OCI-LY3 (cell line): ENCODE data around the gene COMMD7.

Experiments used
- H2AFZ ChIP-seq: fragments of 200-600, 300-600 bp; shearing (Covaris generic); 2 replicates; pipeline ENCODE4 v1.6.0; 2014; ENCODE audit warnings: antibody characterized with exemption, low read depth, low read length
- H3K27ac ChIP-seq: fragments of 200-600, 300-600 bp; sonication (generic); 2 replicates; pipeline ENCODE4 v1.5.1; 2014; ENCODE audit warnings: mild to moderate bottlenecking, low read length, moderate library complexity, mixed read lengths
- H3K27me3 ChIP-seq: fragments of 200-600, 300-600 bp; sonication (generic); 2 replicates; pipeline ENCODE4 v1.6.1; 2014; ENCODE audit warnings: low read depth, low read length, mixed read lengths
- H3K36me3 ChIP-seq: fragments of 200-600, 300-600 bp; sonication (generic); replicated peaks from 2 replicates; pipeline ENCODE3; 2014; ENCODE audit warnings: low read depth, low read length, mixed read lengths
- H3K4me1 ChIP-seq: fragments of 300-600, 200-600 bp; sonication (generic); 2 replicates; pipeline ENCODE4 v1.6.1; 2014; ENCODE audit warnings: low read length, mixed read lengths
- H3K4me2 ChIP-seq: fragments of 200-600, 300-600 bp; sonication (generic); 2 replicates; pipeline ENCODE4 v1.6.1; 2014; ENCODE audit warnings: low read length, mixed read lengths
- H3K4me3 ChIP-seq: fragments of 300-600, 200-600 bp; sonication (generic); 2 replicates; pipeline ENCODE4 v1.5.1; 2014; ENCODE audit warnings: antibody characterized with exemption, mild to moderate bottlenecking, low read length, moderate library complexity
- H3K79me2 ChIP-seq: fragments of 300-600, 200-600 bp; shearing (Covaris generic); 2 replicates; pipeline ENCODE4 v1.6.1; 2014; ENCODE audit warnings: mild to moderate bottlenecking, low read length, mixed read lengths
- H3K9ac ChIP-seq: fragments of 300-600, 200-600 bp; shearing (Covaris generic); 2 replicates; pipeline ENCODE4 v1.6.0; 2014; ENCODE audit warnings: mild to moderate bottlenecking, low read length, moderate library complexity
- H3K9me3 ChIP-seq: fragments of 200-600, 300-600 bp; shearing (Covaris generic); 2 replicates; pipeline ENCODE4 v1.6.1; 2014; ENCODE audit warnings: low read length, mixed read lengths; ENCODE audit not compliant: insufficient read depth
- H4K20me1 ChIP-seq: fragments of 200-600, 300-600 bp; sonication (generic); 2 replicates; pipeline ENCODE4 v1.6.1; 2016; ENCODE audit warnings: low read length, mixed read lengths; ENCODE audit not compliant: insufficient read depth
- CTCF ChIP-seq: fragments of 200-600, 300-600 bp; sonication (generic); IDR thresholded peaks from 2 replicates; pipeline ENCODE4 v1.5.1; 2014; ENCODE audit warnings: antibody characterized with exemption, low read length, low read depth
- EZH2phosphoT487 ChIP-seq: fragments of 200-600 bp; shearing (Covaris generic); IDR thresholded peaks from 2 replicates; pipeline ENCODE4 v1.6.1; 2018; ENCODE audit warnings: antibody characterized with exemption, mixed run types, low read depth

The COMMD7 gene

GRCh38 chr20:32761417-32761830, 18.2 kb upstream of the COMMD7 start:
- peak overlapping the region; percentile 75 for H3K9ac ChIP-seq
- H3K4me1 ChIP-seq: peaks cover 11% of the 10 kb centered on the region
- H3K27me3 ChIP-seq: no peaks in the 10 kb centered on the region
- no peaks in the 10 kb centered on the region for H3K36me3 ChIP-seq
- no peaks in the 10 kb centered on the region for H3K9me3 ChIP-seq
- H3K79me2 ChIP-seq: no peaks in the 10 kb centered on the region
- H4K20me1 ChIP-seq: no peaks in the 10 kb centered on the region
- H3K27ac ChIP-seq: peak overlapping the region; percentile 24; the same call in 1 of the 2 replicates
- peak overlapping the region; percentile 62; the same call in 1 of the 2 replicates for H2AFZ ChIP-seq
- TF ChIP-seq CTCF: no peak
- TF ChIP-seq EZH2phosphoT487: no peak
- peak overlapping the region; percentile 91 for H3K4me3 ChIP-seq
- peak overlapping the region; percentile 79 for H3K4me2 ChIP-seq

- no peak overlapping the region for H2AFZ ChIP-seq
- no peak overlapping the region for H3K9ac ChIP-seq
- peaks cover 1% of the 10 kb centered on the region for H3K4me1 ChIP-seq
- no peaks in the 10 kb centered on the region for H3K36me3 ChIP-seq
- no peaks in the 10 kb centered on the region for H3K79me2 ChIP-seq
- TF ChIP-seq CTCF (no peak), EZH2phosphoT487 (no peak)
- no peak overlapping the region for H3K4me2 ChIP-seq
- no peak overlapping the region for H3K4me3 ChIP-seq
- H3K9me3 ChIP-seq: no peaks in the 10 kb centered on the region
- no peak overlapping the region for H3K27ac ChIP-seq
- H3K27me3 ChIP-seq: no peaks in the 10 kb centered on the region
- no peaks in the 10 kb centered on the region for H4K20me1 ChIP-seq
These were observed 12.9 kb upstream of the COMMD7 start for GRCh38 chr20:32756156-32756555.

GRCh38 chr20:32753731-32754130, 10.5 kb upstream of the COMMD7 start:
- Histone ChIP-seq H3K79me2 (no peaks in the 10 kb centered on the region), H3K4me1 (no peaks in the 10 kb centered on the region; the same call in 1 of the 2 replicates), H3K36me3 (no peaks in the 10 kb centered on the region), H2AFZ (no peak overlapping the region), H3K27ac (no peak overlapping the region), H3K9ac (no peak overlapping the region), H3K4me2 (no peak overlapping the region), H4K20me1 (no peaks in the 10 kb centered on the region), H3K27me3 (no peaks in the 10 kb centered on the region), H3K9me3 (no peaks in the 10 kb centered on the region), H3K4me3 (no peak overlapping the region)
- TF ChIP-seq EZH2phosphoT487 (no peak), CTCF (no peak)

- Histone ChIP-seq H3K27me3 (no peaks in the 10 kb centered on the region), H3K4me1 (no peaks in the 10 kb centered on the region; the same call in 1 of the 2 replicates), H3K4me3 (no peak overlapping the region), H4K20me1 (no peaks in the 10 kb centered on the region), H3K4me2 (no peak overlapping the region), H2AFZ (no peak overlapping the region), H3K79me2 (no peaks in the 10 kb centered on the region), H3K27ac (no peak overlapping the region), H3K9ac (no peak overlapping the region), H3K9me3 (no peaks in the 10 kb centered on the region), H3K36me3 (no peaks in the 10 kb centered on the region)
- TF ChIP-seq EZH2phosphoT487 (no peak), CTCF (no peak)
These were observed 9.4 kb upstream of the COMMD7 start for GRCh38 chr20:32752458-32753250.
